Nephron (organoid): ENCODE results near the gene CRYBA4.

ENCODE experiments used
- H3K27ac Mint-ChIP-seq, 3 experiments: 2 replicates each; pipeline ENCODE4 v1.8.0; 2020; ENCODE audit warnings: mixed read lengths in 3 of 3, mild to moderate bottlenecking in 2 of 3, moderate library complexity in 1 of 3
- H3K27me3 Mint-ChIP-seq: 2 replicates; pipeline ENCODE4 v1.8.0; 2021; ENCODE audit warnings: low read depth, mild to moderate bottlenecking, moderate library complexity, mixed read lengths
- H3K36me3 Mint-ChIP-seq: 2 replicates; pipeline ENCODE4 v1.8.0; 2020; ENCODE audit warnings: low read depth, mixed read lengths
- H3K4me1 Mint-ChIP-seq: 2 replicates; pipeline ENCODE4 v1.8.0; 2020; ENCODE audit warnings: mixed read lengths
- H3K4me3 Mint-ChIP-seq, 3 experiments: 2 replicates each; pipeline ENCODE4 v1.8.0; 2020; ENCODE audit warnings: mild to moderate bottlenecking in 3 of 3, mixed read lengths in 3 of 3, moderate library complexity in 2 of 3
- H3K9me3 Mint-ChIP-seq: 2 replicates; pipeline ENCODE4 v1.8.0; 2020; ENCODE audit warnings: mixed read lengths
- CTCF ChIP-seq, 3 experiments: fragments of 200-600 bp; sonication (generic); IDR thresholded peaks; one replicate each; pipeline ENCODE4 v1.5.0; 2021; ENCODE audit warnings: antibody characterized with exemption in 3 of 3; ENCODE audit not compliant: unreplicated experiment in 3 of 3

The CRYBA4 gene

GRCh38 chr22:26643418-26644100, 21.8 kb downstream of the CRYBA4 start:
- no peaks in the 10 kb centered on the region for H3K36me3 Mint-ChIP-seq

GRCh38 chr22:26646158-26646557, 24.4 kb downstream of the CRYBA4 start:
- no peak overlapping the region for H3K4me3 Mint-ChIP-seq
- no peaks in the 10 kb centered on the region for H3K36me3 Mint-ChIP-seq
- TF ChIP-seq CTCF (IDR thresholded peaks at IDR 0.05; ENCODE audit: unreplicated experiment in 3 of 3) = no peak

More at GRCh38 chr22:26643418-26644100, 21.8 kb downstream of the CRYBA4 start:
- peaks cover 24% of the 10 kb centered on the region for H3K27me3 Mint-ChIP-seq
- no peak overlapping the region for H3K4me3 Mint-ChIP-seq
- H3K9me3 Mint-ChIP-seq = no peaks in the 10 kb centered on the region
- peaks cover 39% of the 10 kb centered on the region for H3K4me1 Mint-ChIP-seq
- H3K27ac Mint-ChIP-seq = no peak overlapping the region
- TF ChIP-seq CTCF (IDR thresholded peaks at IDR 0.05; ENCODE audit: unreplicated experiment in 3 of 3) = no peak

GRCh38 chr22:26648011-26648497, 26.3 kb downstream of the CRYBA4 start:
- TF ChIP-seq CTCF (IDR thresholded peaks at IDR 0.05; ENCODE audit: unreplicated experiment in 3 of 3) = no peak
- peak overlapping the region in 1 of 3 experiments; percentile 28 for H3K27ac Mint-ChIP-seq
- no peak overlapping the region for H3K4me3 Mint-ChIP-seq
- no peaks in the 10 kb centered on the region for H3K36me3 Mint-ChIP-seq
- peaks cover 47% of the 10 kb centered on the region for H3K27me3 Mint-ChIP-seq
- H3K9me3 Mint-ChIP-seq = no peaks in the 10 kb centered on the region
- H3K4me1 Mint-ChIP-seq = peaks cover 37% of the 10 kb centered on the region

More at GRCh38 chr22:26646158-26646557, 24.4 kb downstream of the CRYBA4 start:
- H3K4me1 Mint-ChIP-seq = peaks cover 42% of the 10 kb centered on the region
- no peaks in the 10 kb centered on the region for H3K9me3 Mint-ChIP-seq
- peaks cover 36% of the 10 kb centered on the region for H3K27me3 Mint-ChIP-seq
- H3K27ac Mint-ChIP-seq = peak overlapping the region in 2 of 3 experiments; percentile 7 to 72

- Mint-ChIP-seq H3K4me3 (no peak overlapping the region), H3K4me1 (peaks cover 37% of the 10 kb centered on the region), H3K9me3 (no peaks in the 10 kb centered on the region), H3K27ac (peak overlapping the region; percentile 6 to 55 (median 32)), H3K36me3 (no peaks in the 10 kb centered on the region), H3K27me3 (peaks cover 54% of the 10 kb centered on the region)
- TF ChIP-seq CTCF (IDR thresholded peaks at IDR 0.05; ENCODE audit: unreplicated experiment in 3 of 3) = no peak
Observed at GRCh38 chr22:26648528-26649388, 27.0 kb downstream of the CRYBA4 start.

GRCh38 chr22:26650722-26651421, 29.1 kb downstream of the CRYBA4 start:
- Mint-ChIP-seq H3K4me3 (no peak overlapping the region), H3K27me3 (peaks cover 66% of the 10 kb centered on the region), H3K27ac (no peak overlapping the region), H3K9me3 (no peaks in the 10 kb centered on the region), H3K36me3 (no peaks in the 10 kb centered on the region), H3K4me1 (peaks cover 30% of the 10 kb centered on the region)
- TF ChIP-seq CTCF (IDR thresholded peaks at IDR 0.05; ENCODE audit: unreplicated experiment in 3 of 3) = no peak
